Endothelial cell of umbilical vein (primary cell): ENCODE measurements around the gene TF. TPM values are rescaled to one million over a fixed set of nuclear protein-coding genes. Genes with fewer than 3 reads are reported as not detected.

Experiments used
- BruUV-seq: library from RNA; stranded (reverse); fragments of 400-500 nt; replicated peaks from 2 replicates; lab custom pipeline; 2021; lab: Mats Ljungman, UMichigan
- CTCF ChIA-PET: fragments of 300-600, 350-600 bp; sonication (Branson Sonifier 250); formaldehyde crosslinking; loops from one replicate; lab custom pipeline; 2021; ENCODE audit warnings: antibody characterized with exemption, inconsistent platforms; lab: Charles Lee
- POLR2A ChIA-PET: fragments of 300-600, 350-600 bp; sonication (Branson Sonifier 250); formaldehyde crosslinking; loops from one replicate; lab custom pipeline; 2021; ENCODE audit warnings: antibody characterized with exemption, inconsistent platforms; lab: Charles Lee
- DNase-seq: peaks from one replicate; pipeline ENCODE4 v3.0.0-alpha.2; 2011; ENCODE audit warnings: low read depth, low spot score
- FAIRE-seq: peaks from 2 replicates; lab custom pipeline; 2011; peaks lifted over from hg19 to GRCh38; lab: Jason Lieb, UNC
- H2AFZ ChIP-seq: 2 replicates; pipeline ENCODE4 v1.6.0; 2012; ENCODE audit warnings: low read depth, low read length, control low read depth, inconsistent platforms
- H3K27ac ChIP-seq: 2 replicates; pipeline ENCODE4 v1.5.1; 2011; ENCODE audit warnings: low read depth, mild to moderate bottlenecking, control low read depth, low read length, moderate library complexity; ENCODE audit not compliant: insufficient read depth
- H3K27me3 ChIP-seq, 2 experiments: 2 replicates each; pipeline versions ENCODE4 v1.6.0 to v1.6.1; 2011; ENCODE audit warnings: low read length in 2 of 2, mixed read lengths in 1 of 2; ENCODE audit not compliant: control insufficient read depth in 2 of 2, insufficient read depth in 2 of 2
- H3K36me3 ChIP-seq, 2 experiments: 2 replicates in 1 of 2; 3 replicates in 1 of 2; pipeline ENCODE4 v1.5.1; 2011; ENCODE audit warnings: low read length in 2 of 2, mild to moderate bottlenecking in 1 of 2, moderate library complexity in 1 of 2; ENCODE audit not compliant: control insufficient read depth in 2 of 2, insufficient read depth in 2 of 2; ENCODE audit errors: extremely low read depth in 1 of 2
- H3K4me1 ChIP-seq: 3 replicates; pipeline ENCODE4 v1.5.1; 2011; ENCODE audit warnings: mild to moderate bottlenecking, low read length; ENCODE audit not compliant: control insufficient read depth, insufficient read depth; ENCODE audit errors: extremely low read depth
- H3K4me2 ChIP-seq: 2 replicates; pipeline ENCODE4 v1.6.1; 2011; ENCODE audit warnings: low read length, control low read depth, mixed read lengths; ENCODE audit not compliant: insufficient read depth
- H3K4me3 ChIP-seq, 3 experiments: fragments of 200-600 bp in 1 of 3; sonication (generic), shearing (Covaris generic) in 1 of 3; replicated peaks in 1 of 3; 2 replicates each; pipeline ENCODE4 v1.5.1; 2011 to 2016; ENCODE audit warnings: control low read depth in 3 of 3, low read length in 3 of 3, mild to moderate bottlenecking in 2 of 3, inconsistent platforms in 1 of 3, low read depth in 1 of 3, moderate library complexity in 1 of 3; ENCODE audit not compliant: insufficient read depth in 1 of 3
- H3K79me2 ChIP-seq: 2 replicates; pipeline ENCODE4 v1.6.0; 2012; ENCODE audit warnings: low read length, inconsistent platforms; ENCODE audit not compliant: control insufficient read depth, insufficient read depth
- H3K9ac ChIP-seq: replicated peaks from 2 replicates; pipeline ENCODE3; 2011; ENCODE audit warnings: low read length, control low read depth; ENCODE audit not compliant: insufficient read depth; ENCODE audit errors: extremely low read depth
- H3K9me1 ChIP-seq: replicated peaks from 3 replicates; pipeline ENCODE4 v1.6.0; 2011; ENCODE audit warnings: mild to moderate bottlenecking, low read length; ENCODE audit not compliant: control insufficient read depth, insufficient read depth; ENCODE audit errors: extremely low read depth
- H3K9me3 ChIP-seq: replicated peaks from 2 replicates; pipeline ENCODE4 v1.5.1; 2012; ENCODE audit warnings: low read length, inconsistent platforms; ENCODE audit not compliant: control insufficient read depth, insufficient read depth
- H4K20me1 ChIP-seq: replicated peaks from 2 replicates; pipeline ENCODE3; 2011; ENCODE audit warnings: mild to moderate bottlenecking, low read length; ENCODE audit not compliant: control insufficient read depth, insufficient read depth; ENCODE audit errors: extremely low read depth
- CTCF ChIP-seq, 2 donors: IDR thresholded peaks; 1 replicate in 1 of 2; 2 replicates in 1 of 2; pipeline ENCODE4 v1.5.1; 2011; ENCODE audit warnings: low read length in 2 of 2, mild to moderate bottlenecking in 2 of 2, moderate library complexity in 2 of 2, control low read depth in 1 of 2, inconsistent platforms in 1 of 2, low read depth in 1 of 2; ENCODE audit not compliant: insufficient read depth in 1 of 2; ENCODE audit errors: extremely low read depth in 1 of 2
- EZH2 ChIP-seq: IDR thresholded peaks from 2 replicates; pipeline ENCODE4 v1.6.1; 2012; ENCODE audit warnings: borderline replicate concordance, low read depth, mild to moderate bottlenecking, moderate library complexity, low read length, inconsistent platforms; ENCODE audit not compliant: severe bottlenecking
- FOS ChIP-seq: IDR thresholded peaks from 2 replicates; pipeline ENCODE4 v1.6.1; 2011; ENCODE audit warnings: mild to moderate bottlenecking, low read length, moderate library complexity, borderline replicate concordance; ENCODE audit not compliant: insufficient read depth
- GATA2 ChIP-seq: IDR thresholded peaks from 2 replicates; pipeline ENCODE4 v1.7.0; 2011; ENCODE audit warnings: low read depth, mild to moderate bottlenecking, moderate library complexity, mixed read lengths, low read length; ENCODE audit not compliant: insufficient read length, insufficient read depth
- JUN ChIP-seq: IDR thresholded peaks from 2 replicates; pipeline ENCODE4 v1.6.1; 2011; ENCODE audit warnings: borderline replicate concordance, low read depth; ENCODE audit not compliant: insufficient read length, insufficient read depth
- MAX ChIP-seq: IDR thresholded peaks from 2 replicates; pipeline ENCODE4 v1.6.1; 2011; ENCODE audit not compliant: insufficient read depth, insufficient read length
- MYC ChIP-seq: IDR thresholded peaks from one replicate; pipeline ENCODE4 v1.6.1; 2011; ENCODE audit warnings: mild to moderate bottlenecking, low read depth, low read length
- POLR2A ChIP-seq: IDR thresholded peaks from 2 replicates; pipeline ENCODE4 v1.6.1; 2012; ENCODE audit warnings: low read depth, mild to moderate bottlenecking, control low read depth, low read length
- POLR2AphosphoS5 ChIP-seq: IDR thresholded peaks from 2 replicates; pipeline ENCODE4 v1.6.1; 2012; ENCODE audit warnings: low read depth, mild to moderate bottlenecking, control low read depth, low read length, moderate library complexity; ENCODE audit not compliant: insufficient read depth
- dilution Hi-C: fragments of 300-500 bp; cut with MboI; formaldehyde crosslinking; loops from one replicate; pipeline ENCODE4 v1.15.0; 2019; ENCODE audit warnings: low sequenced_read_pairs; ENCODE audit not compliant: extremely low pct_ligation_motif_present
- intact Hi-C: fragments of 100-400 bp; cut with micrococcal nuclease; formaldehyde crosslinking; loops from one replicate; pipeline ENCODE4 v1.10.0; 2022
- polyA plus RNA-seq, 4 experiments: library from polyadenylated mRNA; depleted of rRNA in 3 of 4; stranded (reverse) in 3 of 4; unstranded in 1 of 4; fragments of >200 nt; gene quantifications; 2 replicates each; pipeline versions ENCODE4 v1.2.1 to v1.2.3, GENCODE V29; 2011 to 2012; ENCODE audit warnings: missing spikeins in 1 of 4
- total RNA-seq: library from RNA; stranded (reverse); gene quantifications from 2 replicates; pipeline ENCODE4 v1.2.3, GENCODE V29; 2021

Gene TF
- total and polyA plus RNA-seq, 2 donors (not counting 3 experiments of a cell fraction or from before 2014, with no cell fraction given): 0.32 to 0.69 TPM

DNA sequence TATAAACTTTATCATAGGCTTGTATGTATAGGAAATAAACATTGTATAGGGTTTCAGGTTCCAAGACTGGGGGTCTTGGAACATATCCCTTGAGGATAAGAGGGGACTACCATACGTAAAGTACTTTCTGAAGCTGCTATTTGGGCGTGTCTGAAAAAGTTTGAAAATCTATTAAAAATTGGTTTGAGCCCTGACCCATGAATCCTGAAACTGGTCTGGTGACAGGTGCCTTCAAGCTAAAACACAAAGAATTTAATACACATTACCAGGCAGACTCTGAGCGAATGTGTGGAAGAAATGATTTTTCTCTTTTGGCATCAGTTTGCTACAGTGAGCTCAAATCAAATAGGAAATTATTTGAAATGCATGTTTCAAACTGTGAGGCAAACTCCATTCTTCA lies 16.3 kb downstream of the TF start:
- dilution Hi-C loops: no loop called here
- Histone ChIP-seq H3K9me3 (no peaks in the 10 kb centered on the region), H3K4me2 (no peak overlapping the region), H3K9me1 (no peaks in the 10 kb centered on the region), H3K27me3 (peaks cover 8 to 10% of the 10 kb centered on the region in 2 experiments), H2AFZ (no peak overlapping the region), H3K27ac (no peak overlapping the region), H3K36me3 (no peaks in the 10 kb centered on the region), H4K20me1 (no peaks in the 10 kb centered on the region), H3K9ac (no peak overlapping the region), H3K4me3 (no peak overlapping the region), H3K4me1 (no peaks in the 10 kb centered on the region), H3K79me2 (no peaks in the 10 kb centered on the region)
- ChIA-PET CTCF (interaction anchor here (0.9 kb wide), 1 partner anchor 339 kb away, joined by 3 read pairs; no protein-coding TSS in a partner anchor), POLR2A (no interaction called here)
- BruUV-seq: no TSS peak
- no peak for FAIRE-seq
- DNase-seq: no peak
- no peak for TF ChIP-seq POLR2A
- no peak for TF ChIP-seq EZH2
- no peak for TF ChIP-seq POLR2AphosphoS5
- TF ChIP-seq MAX: no peak
- no peak for TF ChIP-seq GATA2
- TF ChIP-seq CTCF (IDR thresholded peaks at IDR 0.05; ENCODE audit: extremely low read depth in 1 of 2, insufficient read depth in 1 of 2, low read depth in 1 of 2, low read length in 2 of 2): no peak
- no peak for TF ChIP-seq JUN
- no peak for TF ChIP-seq MYC
- no peak for TF ChIP-seq FOS
- intact Hi-C loops: no loop called here
